HL-60/S4 treated with retinoic acid at 250 ng/mL for 4 days and 3 days (cell line): ENCODE measurements around the gene CABLES2.

ENCODE experiments used
- in situ Hi-C: fragments of 300-500 bp; cut with MboI; formaldehyde crosslinking; loops from 2 replicates; pipeline ENCODE4 v1.7.0; 2022; ENCODE audit warnings: low sequenced_read_pairs

CABLES2 gene

GRCh38 chr20:62362991-62363919 is 43.8 kb downstream of the CABLES2 start:
- in situ Hi-C loops, result no loop called here

GRCh38 chr20:62362590-62362940 is 44.5 kb downstream of the CABLES2 start:
- in situ Hi-C loops, result no loop called here

GRCh38 chr20:62361799-62362589 is 45.1 kb downstream of the CABLES2 start:
- in situ Hi-C loops, result no loop called here

GRCh38 chr20:62360854-62361798 is 46.0 kb downstream of the CABLES2 start:
- in situ Hi-C loops, result no loop called here

- in situ Hi-C loops, result no loop called here
These were observed 47.5 kb downstream of the CABLES2 start for GRCh38 chr20:62359491-62360121.

- in situ Hi-C loops, result no loop called here
These were observed 48.0 kb downstream of the CABLES2 start for GRCh38 chr20:62359043-62359490.

GRCh38 chr20:62358171-62359042 is 48.7 kb downstream of the CABLES2 start:
- in situ Hi-C loops, result no loop called here

GRCh38 chr20:62357681-62358080 is 49.4 kb downstream of the CABLES2 start:
- in situ Hi-C loops, result no loop called here

GRCh38 chr20:62357187-62357667 is 49.9 kb downstream of the CABLES2 start:
- in situ Hi-C loops, result no loop called here

GRCh38 chr20:62356589-62357186 is 50.4 kb downstream of the CABLES2 start:
- in situ Hi-C loops, result no loop called here

- in situ Hi-C loops, result no loop called here
These were observed 51.1 kb downstream of the CABLES2 start for GRCh38 chr20:62355878-62356588.

- in situ Hi-C loops, result no loop called here
These were observed 51.6 kb downstream of the CABLES2 start for GRCh38 chr20:62355516-62355877.

- in situ Hi-C loops, result no loop called here
These were observed 52.2 kb downstream of the CABLES2 start for GRCh38 chr20:62354811-62355341.

GRCh38 chr20:62354031-62354808 is 52.9 kb downstream of the CABLES2 start:
- in situ Hi-C loops, result no loop called here

- in situ Hi-C loops, result no loop called here
These were observed 53.6 kb downstream of the CABLES2 start for GRCh38 chr20:62353289-62354030.
